GM21737 (cell line): Measurements from ENCODE around the gene AHNAK.
"Not testable (repeated sequence)": the region's sequence is repeated elsewhere in the genome, so short reads cannot be mapped to it uniquely, and the experiment has no call there.

Experiments used
- ATAC-seq: cut with Tn5 transposase; IDR thresholded peaks from one replicate; pipeline ENCODE4 v1.9.1; 2021; ENCODE audit warnings: mild to moderate bottlenecking, moderate library complexity; ENCODE audit not compliant: unreplicated experiment

Gene AHNAK

DNA sequence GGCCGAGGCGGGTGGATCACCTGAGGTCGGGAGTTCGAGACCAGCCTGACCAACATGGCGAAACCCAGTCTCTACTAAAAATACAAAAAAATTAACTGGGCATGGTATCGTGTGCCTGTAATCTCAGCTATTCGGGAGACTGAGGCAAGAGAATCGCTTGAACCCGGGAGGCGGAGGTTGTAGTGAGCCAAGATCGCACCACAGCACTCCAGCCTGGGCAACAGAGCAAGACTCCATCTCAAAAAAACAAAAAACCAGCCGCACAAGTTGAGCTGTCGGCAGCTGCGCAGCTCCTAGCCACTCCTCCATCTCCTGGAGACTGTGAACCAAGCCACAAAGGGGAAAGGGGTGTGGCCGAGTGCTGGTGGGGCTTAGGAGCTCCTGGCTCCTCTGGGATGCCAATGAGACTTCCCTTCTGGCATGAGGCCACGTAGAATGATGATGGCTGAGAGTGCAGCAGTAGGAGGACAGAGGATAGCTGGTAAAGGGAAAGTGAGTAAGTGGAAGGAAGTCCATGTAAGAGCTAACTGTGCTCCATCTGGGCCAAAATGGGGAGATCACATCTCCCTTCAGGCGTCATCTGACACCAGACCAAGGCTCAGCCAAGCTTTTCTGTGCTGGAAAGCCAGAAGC, 47.2 kb downstream of the AHNAK start:
- not testable (repeated sequence) for ATAC-seq

DNA sequence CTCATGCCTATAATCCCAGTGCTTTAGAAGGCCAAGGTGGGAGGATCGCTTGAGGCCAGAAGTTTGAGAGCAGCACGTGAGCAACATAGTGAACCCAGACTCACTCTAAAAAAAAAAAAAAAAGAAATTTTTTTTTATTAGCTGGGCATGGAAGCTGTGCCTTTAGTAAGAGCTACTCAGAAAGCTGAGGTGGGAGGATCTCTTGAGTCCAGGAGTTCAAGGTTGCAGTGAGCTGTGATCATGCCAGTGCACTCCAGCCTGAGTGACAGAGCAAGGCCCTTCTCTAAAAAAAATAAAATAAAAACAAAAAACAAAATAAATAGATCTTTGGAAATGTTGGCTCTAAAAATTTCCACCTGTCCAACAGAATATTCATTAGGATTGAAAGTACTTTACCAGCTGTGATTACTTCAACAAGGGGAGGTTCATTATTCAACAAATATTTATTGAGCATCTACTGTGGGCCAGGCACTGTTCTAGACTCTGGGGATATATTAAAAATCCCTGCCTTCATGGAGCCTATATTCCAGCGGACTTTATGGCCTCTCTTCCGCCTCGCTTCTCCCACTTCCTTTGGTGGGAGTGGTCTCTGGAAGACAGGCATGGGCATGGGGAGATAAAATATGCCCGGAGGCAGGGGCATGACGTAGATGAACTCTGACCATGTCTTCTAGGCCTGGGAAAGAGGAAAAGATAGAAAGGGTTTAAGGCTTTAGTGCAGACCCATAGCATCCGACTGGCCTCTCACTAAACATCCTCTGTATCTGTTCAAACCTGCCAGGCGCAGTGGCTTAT, 47.9 kb downstream of the AHNAK start:
- no peak for ATAC-seq

DNA sequence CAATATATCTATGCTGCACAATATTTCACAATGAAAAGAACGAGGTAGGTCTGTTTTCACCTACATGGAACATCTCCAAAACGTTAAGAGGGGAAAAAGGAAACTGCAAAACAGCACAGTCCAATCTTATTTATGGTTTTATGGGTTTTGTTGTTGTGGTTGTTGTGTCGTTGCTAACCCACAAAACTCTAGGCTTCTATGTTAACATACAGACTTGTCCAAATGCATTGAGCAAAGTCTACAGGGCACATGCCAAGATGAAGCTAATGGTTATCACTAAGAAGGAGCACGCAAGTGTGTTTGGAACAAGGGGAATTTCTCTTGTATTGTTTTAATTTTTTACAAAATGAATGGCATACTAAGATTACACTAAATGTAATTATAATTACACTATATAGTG, 48.6 kb downstream of the AHNAK start:
- no peak for ATAC-seq

DNA sequence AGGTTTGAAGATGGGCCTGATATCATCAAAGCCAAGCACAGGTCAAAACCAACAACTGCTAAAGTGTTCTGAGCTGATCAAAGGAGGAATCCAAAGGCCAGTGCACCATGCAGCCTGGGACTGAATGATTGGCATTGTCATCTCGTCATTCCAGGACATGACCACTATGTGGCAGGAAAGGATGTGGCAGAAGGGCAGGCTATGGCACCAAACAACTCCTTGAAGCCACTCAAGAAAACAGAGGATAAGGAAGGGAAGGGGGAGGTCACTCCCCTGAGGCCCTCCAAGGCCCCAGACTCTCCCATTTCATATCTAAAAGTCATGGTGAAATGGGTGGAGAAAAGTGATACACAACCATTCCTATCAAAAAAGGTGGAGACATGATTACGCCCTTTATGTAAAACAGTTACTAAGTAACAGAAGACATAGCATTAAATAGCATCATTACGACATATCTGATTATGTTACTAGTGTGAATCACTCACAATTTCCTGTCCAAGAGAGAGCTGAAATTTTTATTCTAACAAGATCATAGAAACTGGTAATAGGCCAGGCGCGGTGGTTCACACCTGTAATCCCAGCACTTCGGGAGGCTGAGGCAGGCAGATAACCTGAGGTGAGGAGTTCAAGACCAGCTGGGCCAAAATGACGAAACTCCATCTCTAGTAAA, 49.3 kb downstream of the AHNAK start:
- ATAC-seq, result no peak

DNA sequence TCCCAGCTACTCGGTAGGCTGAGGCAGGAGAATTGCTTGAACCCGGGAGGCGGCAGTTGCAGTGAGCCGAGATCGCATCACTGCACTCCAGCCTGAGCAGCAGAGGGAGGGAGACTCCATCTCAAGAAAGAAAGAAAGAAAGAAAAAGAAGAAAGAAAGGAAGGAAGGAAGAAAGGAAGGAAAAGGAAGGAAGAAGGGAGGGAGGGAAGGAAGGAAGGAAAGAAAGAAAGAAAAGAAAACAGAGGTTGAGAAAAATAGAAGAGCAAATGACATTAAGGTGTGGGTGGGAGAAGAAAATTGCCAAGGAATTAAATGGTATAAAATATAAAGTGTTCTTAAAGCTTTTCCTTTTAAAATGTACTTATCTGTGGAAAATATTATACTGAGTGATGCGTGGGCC, 49.9 kb downstream of the AHNAK start:
- no peak for ATAC-seq

DNA sequence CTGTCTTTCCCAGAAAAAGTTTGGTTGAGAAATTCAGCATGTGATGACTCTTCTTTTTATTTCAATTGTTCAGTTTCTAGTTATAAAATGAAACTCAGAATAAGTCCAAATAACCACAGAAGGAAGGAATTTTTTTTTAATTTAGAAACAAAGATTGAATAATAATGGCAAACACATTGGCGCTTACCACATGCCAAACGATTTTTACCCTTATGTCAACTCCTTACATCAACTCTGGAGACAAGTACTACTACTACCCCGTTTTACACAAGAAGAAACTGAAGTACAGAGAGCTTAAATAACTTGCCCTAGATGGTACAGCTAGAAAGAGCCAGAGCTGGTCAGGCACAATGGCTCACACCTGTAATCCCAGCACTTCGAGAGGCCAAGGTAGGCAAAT, 52.4 kb downstream of the AHNAK start:
- no peak for ATAC-seq

DNA sequence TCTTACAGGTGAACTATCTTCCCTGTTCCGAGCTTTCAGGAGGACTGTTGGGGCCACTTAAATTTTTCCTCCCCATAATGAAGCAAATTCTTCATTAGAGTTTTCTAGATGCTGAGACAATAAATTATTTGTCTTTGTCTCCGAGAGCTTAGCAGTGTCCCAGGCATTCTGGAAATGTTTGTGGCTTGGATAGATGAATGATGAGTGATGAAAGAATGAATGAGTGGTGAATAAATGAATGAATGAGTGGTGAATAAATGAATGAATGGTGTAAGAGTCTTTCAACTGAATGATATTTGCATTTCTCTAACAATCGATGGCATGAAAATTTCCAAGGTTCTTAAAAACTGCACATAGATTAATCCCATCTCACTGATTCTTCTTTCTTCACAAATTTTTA, 52.8 kb downstream of the AHNAK start:
- ATAC-seq, result no peak

DNA sequence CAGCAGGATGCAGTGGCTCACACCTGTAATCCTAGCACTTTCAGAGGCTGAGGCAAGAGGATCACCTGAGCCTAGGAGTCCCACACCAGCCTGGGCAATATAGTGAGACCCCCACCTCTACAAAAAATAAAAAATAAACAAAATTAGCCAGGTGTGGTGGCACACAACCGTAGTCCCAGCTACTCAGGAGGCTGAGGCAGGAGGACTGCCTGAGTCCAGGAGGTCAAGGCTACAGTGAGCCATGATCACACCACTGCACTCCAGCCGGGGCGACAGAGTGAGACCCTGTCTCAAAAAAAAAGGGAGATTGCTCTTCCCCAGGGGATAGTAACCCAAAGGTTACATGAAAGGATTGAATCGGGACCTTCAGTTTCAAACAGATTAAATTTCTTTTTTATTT, 54.0 kb downstream of the AHNAK start:
- no peak for ATAC-seq

DNA sequence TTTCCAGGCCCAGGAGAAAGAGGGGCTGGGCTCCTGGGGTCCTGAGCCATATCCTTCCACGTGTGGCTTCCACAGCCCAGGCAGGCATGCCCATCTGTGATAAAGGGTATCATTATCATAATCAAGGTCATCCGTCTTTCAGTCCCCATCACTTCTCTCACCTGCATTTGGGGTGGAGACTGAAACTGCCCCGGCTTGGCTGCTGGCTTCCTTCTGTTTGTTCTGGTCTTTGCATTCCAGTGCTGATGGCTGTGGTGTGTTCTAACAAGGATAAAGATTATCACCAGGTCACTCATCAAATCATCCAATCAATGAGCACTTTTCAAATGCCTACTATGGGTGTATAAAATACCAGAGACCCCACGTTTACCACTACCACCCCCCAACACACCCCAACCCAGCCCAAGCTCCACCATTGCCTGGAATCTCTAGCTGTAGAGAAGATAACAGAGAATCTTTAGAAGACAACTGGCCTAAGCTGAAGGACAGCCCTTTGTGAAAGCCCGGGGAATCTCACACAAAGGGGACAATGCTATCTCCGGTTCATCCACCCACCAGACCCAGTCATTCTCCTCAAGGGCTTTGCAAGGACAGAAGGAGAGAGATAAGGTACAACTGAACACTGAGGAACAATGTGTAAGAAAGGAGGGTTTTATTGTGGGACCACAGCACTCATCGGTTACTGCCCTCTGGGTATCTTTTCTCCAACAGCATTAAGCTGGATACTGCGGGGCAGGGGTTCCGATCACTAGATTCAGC, 54.9 kb downstream of the AHNAK start:
- no peak for ATAC-seq

DNA sequence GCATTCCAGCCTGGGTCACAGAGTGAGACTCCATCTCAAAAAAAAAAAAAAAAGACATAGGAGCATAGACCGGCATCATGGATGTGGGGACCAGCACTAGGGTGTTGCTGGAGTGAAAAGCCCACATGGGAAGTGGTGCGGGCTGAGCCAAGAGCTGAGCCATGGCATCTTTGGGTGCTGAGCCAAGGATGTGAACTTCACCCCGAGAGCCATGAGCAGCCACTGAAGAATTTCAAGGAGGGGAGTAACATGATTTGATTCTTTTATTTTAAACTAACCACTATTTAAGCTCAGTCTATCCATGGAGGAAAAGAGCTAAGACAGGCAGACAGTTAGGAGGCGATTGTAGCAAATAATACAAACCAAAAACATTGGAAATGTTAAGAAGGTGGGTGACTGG, 57.4 kb downstream of the AHNAK start:
- no peak for ATAC-seq

DNA sequence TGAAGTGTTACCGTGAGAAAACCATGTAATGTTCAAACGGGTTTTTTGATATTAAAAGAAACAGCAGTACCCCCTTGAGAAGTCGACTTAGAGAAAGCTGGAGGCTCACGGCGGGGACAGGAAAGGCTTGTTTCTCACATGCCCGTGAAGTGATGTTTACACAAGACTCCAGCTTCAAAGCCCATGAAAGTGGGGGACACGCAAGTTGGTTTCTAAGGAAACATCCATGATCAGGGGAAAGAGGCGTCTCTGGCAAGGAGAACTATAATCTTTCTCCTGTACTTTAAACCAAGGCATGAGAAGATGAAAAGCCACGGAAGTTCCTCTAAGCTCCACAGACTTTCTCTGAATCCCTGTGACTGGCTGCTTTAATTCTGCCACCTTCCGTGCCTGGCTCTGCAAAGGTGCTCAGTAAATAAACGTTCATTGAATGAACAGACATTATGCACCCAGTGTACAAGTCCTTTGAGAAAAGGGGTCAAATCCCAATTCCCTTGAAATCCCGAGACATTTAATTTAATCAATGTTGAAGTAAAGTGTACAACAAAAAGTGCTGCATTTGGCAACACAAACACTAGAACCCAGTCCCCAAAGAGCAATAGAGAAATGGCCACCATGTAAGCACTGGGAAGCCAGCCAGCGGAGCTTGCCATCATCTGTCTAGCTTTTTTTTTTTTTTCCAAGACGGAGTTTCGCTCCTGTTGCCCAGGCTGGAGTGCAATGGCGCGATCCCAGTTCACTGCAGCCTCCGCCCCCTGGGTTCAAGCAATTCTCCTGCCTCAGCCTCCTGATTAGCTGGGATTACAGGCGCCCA, 58.7 kb downstream of the AHNAK start:
- no peak for ATAC-seq

DNA sequence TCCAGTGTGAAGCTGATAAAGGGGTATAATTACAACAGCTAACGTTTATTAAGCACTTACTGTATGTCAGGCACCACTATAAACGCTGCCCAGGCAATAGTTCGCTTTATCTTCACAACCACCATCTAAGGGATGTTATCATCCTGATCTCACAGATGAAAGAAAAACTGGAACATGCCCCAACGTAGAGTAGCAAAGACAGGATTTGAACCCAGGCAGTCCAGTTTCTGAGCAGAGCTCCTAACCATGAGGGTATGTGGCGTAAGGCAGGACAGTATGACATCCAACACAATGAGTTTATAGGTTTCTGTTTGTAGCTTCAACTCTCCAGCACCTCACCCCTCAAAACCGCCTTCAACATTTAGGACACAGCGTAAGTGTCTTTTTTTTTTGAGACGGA, 59.5 kb downstream of the AHNAK start:
- no peak for ATAC-seq

DNA sequence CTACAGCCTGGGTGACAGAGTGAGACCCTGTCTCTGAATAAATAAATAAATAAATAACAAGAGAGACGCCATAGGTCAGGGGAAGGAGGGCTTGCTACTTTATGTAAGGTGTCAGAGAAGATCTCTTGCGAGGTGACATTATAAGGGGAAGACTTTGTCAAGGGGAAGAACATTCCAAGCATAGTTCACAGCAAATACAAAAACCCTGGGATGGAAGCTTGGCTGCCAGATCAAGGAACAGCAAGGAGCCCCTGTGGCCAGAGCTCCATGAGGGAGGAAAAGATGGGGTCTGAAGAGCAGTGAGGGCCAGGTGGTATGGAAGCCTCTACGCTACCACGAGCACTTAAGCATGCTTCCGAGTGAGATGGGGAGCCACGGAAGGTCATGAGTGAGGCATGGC, 62.3 kb downstream of the AHNAK start:
- no peak for ATAC-seq

DNA sequence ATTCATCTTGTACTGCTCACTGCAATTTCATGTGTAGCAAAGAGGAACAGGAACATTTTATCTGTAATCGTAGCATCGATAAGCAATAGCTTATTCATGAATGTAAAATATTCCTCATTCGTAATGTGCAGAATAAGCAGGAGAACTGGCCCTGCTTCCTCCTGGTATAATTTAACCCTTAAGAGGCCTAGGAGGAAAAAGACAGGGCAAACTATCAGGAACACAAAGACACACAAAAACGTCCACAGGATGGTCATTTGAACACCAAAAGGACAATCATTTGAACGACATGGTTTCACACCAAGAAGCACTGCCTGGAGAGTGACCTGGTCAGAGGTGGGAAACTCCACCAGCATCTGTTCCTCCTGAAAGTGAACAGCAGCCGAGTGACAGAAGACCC, 63.9 kb downstream of the AHNAK start:
- ATAC-seq, result no peak

DNA sequence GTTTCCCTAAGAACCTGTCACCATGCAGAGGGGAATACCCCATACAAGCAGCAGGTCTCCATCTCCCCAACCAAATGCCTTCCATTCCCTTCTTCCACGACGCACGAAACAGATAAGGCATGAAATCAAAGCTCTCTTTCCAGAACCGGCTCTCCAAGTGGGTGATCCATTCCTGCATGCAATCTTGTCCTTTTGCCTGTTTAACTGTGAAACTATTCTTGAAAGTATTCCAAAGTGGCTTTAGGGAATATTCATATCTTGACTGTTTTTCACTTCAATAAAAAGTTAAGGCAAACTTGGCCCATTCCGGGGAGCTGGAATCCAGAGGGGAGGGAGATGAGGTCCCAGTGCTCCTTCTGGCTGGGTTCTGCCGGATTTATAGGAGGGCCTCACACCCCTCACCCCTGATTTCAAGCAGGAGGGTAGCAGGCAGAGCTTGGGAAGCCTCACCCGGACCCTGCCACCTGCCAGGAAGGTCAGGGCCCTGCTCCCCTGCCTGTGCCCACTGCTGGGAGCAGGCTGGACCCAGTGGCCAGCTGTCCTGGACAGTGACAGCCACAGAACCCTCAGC, 66.9 kb downstream of the AHNAK start:
- ATAC-seq, result no peak

DNA sequence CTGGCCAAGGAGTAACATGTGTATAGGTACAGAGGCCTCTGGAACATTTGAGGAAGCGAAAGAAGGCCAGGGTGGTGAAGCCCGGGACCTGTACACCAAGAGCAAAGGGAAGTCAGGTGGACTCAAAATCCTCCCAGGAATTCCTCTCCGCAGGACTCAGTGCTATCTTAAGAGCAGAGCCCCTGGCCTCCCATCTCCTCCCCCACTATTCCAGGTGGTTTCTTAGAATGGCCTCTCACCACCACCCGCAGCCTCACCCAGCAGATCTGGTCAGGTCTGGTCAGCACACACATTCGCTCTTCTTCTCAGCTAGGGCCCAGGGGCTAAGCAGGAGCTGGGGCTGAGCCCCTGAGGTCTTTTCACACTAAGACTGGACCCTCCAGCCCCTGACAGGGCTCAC, 68.7 kb downstream of the AHNAK start:
- ATAC-seq, result no peak

DNA sequence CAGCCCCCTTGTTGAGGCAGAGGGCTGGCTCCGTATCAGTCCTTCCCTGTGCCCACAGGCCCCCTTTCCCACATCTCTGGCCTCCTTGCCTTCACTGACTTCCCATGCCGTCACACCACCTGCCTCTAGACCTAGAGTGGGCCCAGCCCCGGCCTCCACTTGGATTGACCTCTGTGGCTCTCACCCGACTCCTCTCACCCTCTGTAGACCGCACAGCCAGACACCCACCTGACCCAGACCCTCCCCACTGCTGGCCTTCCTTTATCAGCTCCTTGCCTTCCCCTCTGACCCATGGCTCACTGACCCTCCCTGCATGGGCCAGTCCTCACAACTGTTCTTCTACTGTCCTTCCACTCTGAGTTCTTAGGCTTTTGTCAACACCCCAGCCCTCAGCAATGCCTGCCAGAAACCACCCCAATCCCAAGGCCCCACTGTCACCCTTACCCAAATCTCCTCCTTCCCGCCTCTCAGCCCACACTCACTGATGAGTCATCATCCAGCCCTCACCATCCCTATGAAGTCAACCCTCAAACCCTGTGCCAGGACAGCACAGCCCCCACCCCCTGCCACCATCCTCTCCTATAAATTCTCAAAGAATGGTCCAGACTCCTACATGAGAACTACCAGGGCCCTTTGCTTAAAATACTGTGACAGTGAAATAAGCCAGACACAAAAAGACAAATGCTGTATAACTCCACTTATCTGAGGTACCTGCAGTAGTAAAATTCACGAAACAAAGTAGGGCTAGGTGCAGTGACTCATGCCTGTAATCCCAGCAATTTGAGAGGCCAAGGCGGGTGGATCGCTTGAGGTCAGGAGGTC, 74.3 kb downstream of the AHNAK start:
- no peak for ATAC-seq

DNA sequence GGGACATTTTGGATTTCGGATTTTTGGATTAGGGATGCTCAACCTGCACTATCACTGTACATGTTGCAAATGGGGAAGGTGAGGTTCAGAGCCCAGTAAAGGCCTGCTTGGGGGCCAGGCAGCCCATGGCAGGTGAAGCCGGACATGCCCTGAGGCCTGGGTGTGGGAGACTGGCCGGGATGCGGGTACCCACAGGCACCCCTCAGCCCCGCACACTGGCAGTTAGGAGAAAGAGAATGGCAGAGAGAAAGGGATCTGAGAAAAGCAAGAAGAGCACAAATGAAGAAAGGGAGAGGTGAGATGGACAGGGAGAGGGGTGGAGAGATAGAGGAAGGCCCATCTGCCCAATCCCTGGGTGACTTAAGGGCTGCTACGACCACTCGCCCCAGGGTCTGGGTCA, 75.0 kb downstream of the AHNAK start:
- ATAC-seq, result no peak

DNA sequence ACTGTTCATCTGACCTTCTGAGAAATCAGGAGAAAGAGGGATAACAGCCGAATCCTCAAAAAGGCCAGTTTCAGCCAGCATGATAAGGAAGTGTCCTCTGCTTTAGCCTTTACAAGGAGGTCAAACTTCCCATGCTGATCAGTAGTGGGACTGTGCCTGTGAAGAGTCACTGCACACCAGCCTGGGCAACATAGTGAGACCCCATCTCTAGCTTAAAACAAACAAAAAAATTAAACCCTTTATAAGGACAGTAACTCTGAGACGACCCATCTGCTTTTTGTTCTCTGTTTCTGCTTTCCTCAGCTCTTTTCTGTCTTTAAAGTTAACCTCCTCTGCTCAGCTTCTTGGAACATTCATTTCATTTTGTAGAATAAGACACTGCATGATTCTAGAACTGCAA, 78.0 kb downstream of the AHNAK start:
- ATAC-seq, result no peak
